ENCODE results near the gene SEC24B.

GRCh38 chr4:109432203-109432602 lies 1.4 kb upstream of the SEC24B start:
- TF ChIP-seq CTCF (conservative IDR thresholded peaks at IDR 0.05 in 1 of 2, IDR thresholded peaks at IDR 0.05 in 1 of 2; ENCODE audit: extremely low read depth in 1 of 2, insufficient read depth in 1 of 2, low read depth in 1 of 2, low read length in 2 of 2) (no peak), EZH2 (IDR thresholded peaks at IDR 0.05; ENCODE audit: borderline replicate concordance, low read length) (no peak)
